HT1080 (cell line): ENCODE results near the gene LOXL4. TPM values are rescaled to one million over a fixed set of nuclear protein-coding genes. Genes with fewer than 3 reads are reported as not detected.

Experiments
- DNase-seq: peaks from one replicate; pipeline ENCODE4 v3.0.0-alpha.2; 2015; ENCODE audit warnings: low read depth
- total RNA-seq: library from RNA; depleted of rRNA; stranded (reverse); fragments of >200 nt; shearing (Covaris generic); gene quantifications from 2 replicates; pipeline ENCODE4 v1.2.3, GENCODE V29; 2014

LOXL4 gene
- total RNA-seq, 1 experiment from 2014 or later: not detected

GRCh38 chr10:98295907-98296306, 27.9 kb upstream of the LOXL4 start:
- no peak for DNase-seq

DNA sequence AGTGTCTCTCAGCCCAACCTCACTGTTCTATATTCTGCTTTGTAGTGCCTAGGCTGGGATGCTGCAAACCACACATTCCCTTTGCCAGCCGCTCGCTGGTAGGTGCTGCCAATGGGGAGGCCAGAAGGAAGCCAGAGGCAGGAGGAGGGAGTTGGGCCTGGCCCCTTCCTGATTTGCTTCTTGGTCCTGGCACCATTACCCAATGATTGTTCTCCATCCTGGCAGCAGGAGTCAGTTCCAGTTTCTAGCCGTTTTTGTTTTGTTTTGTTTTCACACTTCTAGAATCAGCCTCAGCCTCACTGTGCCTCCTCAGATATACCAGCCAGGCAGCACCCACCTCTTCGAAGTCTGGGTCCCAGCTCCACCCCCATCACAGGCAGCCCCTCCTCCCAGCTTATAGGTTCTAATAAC, 27.4 kb upstream of the LOXL4 start:
- DNase-seq: no peak

- no peak for DNase-seq
Observed at GRCh38 chr10:98294270-98294627, 26.3 kb upstream of the LOXL4 start.

GRCh38 chr10:98293550-98294269, 25.7 kb upstream of the LOXL4 start:
- peak; percentile 29 for DNase-seq

DNA sequence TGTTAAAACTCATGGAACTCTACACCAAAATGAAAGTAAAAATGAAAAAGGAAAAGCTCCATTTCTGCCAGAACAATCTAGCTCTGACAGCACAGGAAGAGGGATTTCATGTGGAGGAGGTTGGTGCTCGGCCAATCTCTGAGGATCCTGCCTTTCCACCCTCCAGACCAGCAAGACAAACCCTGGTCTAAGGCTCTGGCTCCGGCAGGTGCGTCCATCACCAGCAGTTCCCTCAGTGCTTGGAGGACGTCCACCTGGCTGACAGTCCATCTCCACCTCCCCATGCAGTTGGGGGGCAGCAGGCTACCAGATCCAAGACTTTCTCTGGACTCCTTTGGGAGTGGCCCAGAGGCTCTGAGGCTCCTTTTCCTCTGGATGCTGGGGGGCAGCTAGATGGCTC, 25.0 kb upstream of the LOXL4 start:
- no peak for DNase-seq

DNA sequence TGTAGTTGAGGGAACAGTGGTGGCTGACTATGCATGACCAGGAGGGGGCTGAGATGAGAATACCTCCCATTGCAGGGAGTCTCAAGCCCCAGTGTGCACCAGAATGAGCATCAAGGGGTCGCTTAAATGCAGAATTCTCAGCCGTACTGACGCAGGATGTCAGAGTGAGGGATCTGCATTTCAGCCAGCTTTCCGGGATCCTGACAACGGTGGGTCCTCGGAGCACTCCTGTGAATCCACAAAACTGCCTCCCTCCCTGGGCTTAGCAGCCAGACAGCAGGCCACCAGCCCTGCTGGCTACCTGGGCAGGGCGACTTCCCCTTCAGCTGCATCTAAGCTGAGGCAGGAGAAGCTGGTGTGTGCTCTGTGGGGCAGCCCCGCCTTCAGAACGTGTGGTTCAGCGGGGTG, 21.8 kb upstream of the LOXL4 start:
- DNase-seq: no peak

GRCh38 chr10:98287321-98287720, 19.3 kb upstream of the LOXL4 start:
- DNase-seq: no peak

GRCh38 chr10:98286419-98286818, 18.4 kb upstream of the LOXL4 start:
- no peak for DNase-seq

DNA sequence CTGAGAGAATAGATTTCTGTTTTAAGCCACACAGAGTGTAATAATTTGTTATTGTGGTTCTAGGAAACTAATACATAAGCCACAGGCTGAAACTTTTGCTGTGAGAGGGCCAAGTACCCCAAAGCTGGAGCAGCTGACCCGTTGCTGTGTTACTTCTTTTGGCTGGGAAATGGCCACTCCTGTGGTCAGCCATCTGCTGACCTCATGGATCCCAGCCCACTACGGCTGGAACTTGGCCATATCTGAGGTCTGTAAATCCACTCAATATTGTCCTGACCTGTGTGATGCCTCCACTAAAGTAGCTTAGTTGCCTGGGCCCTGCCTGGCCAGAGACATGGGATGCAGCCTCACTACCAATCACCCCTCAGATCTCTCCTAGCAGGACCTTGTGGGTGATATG, 17.4 kb upstream of the LOXL4 start:
- DNase-seq: no peak

GRCh38 chr10:98276311-98276710, 8.3 kb upstream of the LOXL4 start:
- DNase-seq: no peak

GRCh38 chr10:98274562-98274961, 6.6 kb upstream of the LOXL4 start:
- no peak for DNase-seq

GRCh38 chr10:98273057-98273850, 5.3 kb upstream of the LOXL4 start:
- DNase-seq: no peak

GRCh38 chr10:98272656-98273055, 4.7 kb upstream of the LOXL4 start:
- no peak for DNase-seq

- DNase-seq: no peak
Observed at GRCh38 chr10:98272245-98272644, 4.3 kb upstream of the LOXL4 start.

DNA sequence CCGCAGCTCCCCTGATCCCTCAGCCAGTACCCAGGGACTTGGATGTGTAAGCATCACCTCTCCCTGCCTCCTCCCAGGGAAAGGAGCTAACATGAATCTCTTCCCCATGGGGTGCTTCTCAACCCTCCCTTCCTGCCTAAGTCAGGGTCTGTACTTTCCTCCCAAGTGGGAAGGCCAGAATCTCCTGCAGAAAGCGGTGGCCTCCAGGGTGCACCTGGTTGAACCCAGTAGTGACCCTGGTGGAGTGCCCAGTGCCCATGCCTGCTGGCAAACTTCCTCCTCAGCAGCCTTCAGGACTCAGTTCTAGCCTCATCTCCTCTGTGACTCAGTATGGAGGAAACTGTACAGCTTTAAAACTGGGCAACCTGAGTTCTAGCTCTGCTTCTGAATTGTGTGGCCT, 2.8 kb upstream of the LOXL4 start:
- no peak for DNase-seq

- DNase-seq: no peak
Observed at GRCh38 chr10:98270073-98270740, 2.2 kb upstream of the LOXL4 start.

GRCh38 chr10:98269435-98269912, 1.5 kb upstream of the LOXL4 start:
- DNase-seq: peak; percentile 83

DNA sequence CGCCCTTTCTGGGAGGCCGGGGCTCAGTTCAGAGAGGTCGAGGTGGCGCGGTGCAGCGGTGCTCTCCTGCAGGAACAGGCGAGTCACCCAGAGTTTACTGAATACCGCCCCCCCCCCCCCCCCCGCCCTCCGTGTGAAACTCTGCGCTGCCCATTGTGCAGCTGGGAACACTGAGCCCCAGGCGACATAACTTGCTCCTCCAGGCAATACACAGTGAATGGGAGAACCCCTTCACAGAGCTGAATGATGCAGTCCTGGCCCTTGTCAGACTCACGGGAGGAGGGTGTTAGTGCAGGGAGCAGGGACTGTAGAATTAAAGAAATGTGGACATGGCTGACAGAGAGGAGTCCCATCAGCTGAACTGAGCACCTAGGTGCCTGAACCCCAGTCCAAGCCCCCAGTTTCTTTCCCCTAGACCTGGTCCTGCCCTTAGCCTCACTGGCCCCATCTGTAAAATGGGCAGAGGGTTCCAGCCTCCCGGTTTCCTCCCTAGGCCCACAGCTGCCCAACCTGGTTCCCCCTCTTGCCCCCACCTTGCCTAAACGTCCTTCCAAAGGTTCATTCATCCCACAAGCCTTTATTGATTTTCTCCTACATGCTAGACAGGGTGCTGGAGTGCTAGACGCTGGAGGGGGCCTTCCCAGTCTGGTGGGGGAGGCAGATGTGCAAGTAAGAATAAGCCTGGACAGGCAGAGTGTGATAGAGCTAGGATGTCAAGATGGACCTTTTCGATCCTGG, 869 bp upstream of the LOXL4 start:
- no peak for DNase-seq

- no peak for DNase-seq
Observed at GRCh38 chr10:98267069-98267893, 713 bp downstream of the LOXL4 start.

GRCh38 chr10:98266647-98267046, 1.3 kb downstream of the LOXL4 start:
- no peak for DNase-seq
